ENCODE results near the gene FAM120A. TPM values are rescaled to one million over a fixed set of nuclear protein-coding genes. Genes with fewer than 3 reads are reported as not detected.

Gene FAM120A
- total RNA-seq, 1 donor from 2014 or later, result 107 TPM

GRCh38 chr9:93586290-93587057 is 135.0 kb downstream of the FAM120A start:
- CTCF ChIA-PET, result no interaction called here
- no peak for ATAC-seq (ENCODE audit: low read depth)
- no peaks in the 10 kb centered on the region for H3K36me3 Mint-ChIP-seq (ENCODE audit: low read depth)
- no peaks in the 10 kb centered on the region for H3K27me3 Mint-ChIP-seq
- no peak overlapping the region for H3K27ac Mint-ChIP-seq
- H3K4me1 Mint-ChIP-seq, result peaks cover 23% of the 10 kb centered on the region
- intact Hi-C loops (cut with micrococcal nuclease), result no loop called here
- no peak for DNase-seq
- H3K9me3 Mint-ChIP-seq, result peaks cover 5% of the 10 kb centered on the region
- TF ChIP-seq CTCF (IDR thresholded peaks at IDR 0.05), result no peak
- POLR2A ChIA-PET, result no interaction called here
- no peak overlapping the region for H3K4me3 Mint-ChIP-seq

GRCh38 chr9:93587284-93587650 is 135.8 kb downstream of the FAM120A start:
- Mint-ChIP-seq H3K27ac (no peak overlapping the region), H3K9me3 (peaks cover 5% of the 10 kb centered on the region), H3K36me3 (ENCODE audit: low read depth) (no peaks in the 10 kb centered on the region), H3K27me3 (no peaks in the 10 kb centered on the region), H3K4me3 (no peak overlapping the region), H3K4me1 (peaks cover 28% of the 10 kb centered on the region)
- CTCF ChIA-PET, result no interaction called here
- ATAC-seq (ENCODE audit: low read depth) (no peak), DNase-seq (no peak)
- TF ChIP-seq CTCF (IDR thresholded peaks at IDR 0.05), result no peak
- POLR2A ChIA-PET, result interaction anchor here (0.7 kb wide), 1 partner anchor 9 kb away, joined by 4 read pairs; no protein-coding TSS in a partner anchor
- intact Hi-C loops (cut with micrococcal nuclease), result no loop called here

- TF ChIP-seq CTCF (IDR thresholded peaks at IDR 0.05), result no peak
- Mint-ChIP-seq H3K9me3 (peaks cover 5% of the 10 kb centered on the region), H3K27me3 (no peaks in the 10 kb centered on the region), H3K4me3 (no peak overlapping the region), H3K36me3 (ENCODE audit: low read depth) (no peaks in the 10 kb centered on the region), H3K27ac (no peak overlapping the region), H3K4me1 (peaks cover 25% of the 10 kb centered on the region)
- no peak for DNase-seq
- ATAC-seq (ENCODE audit: low read depth), result no peak
- intact Hi-C loops (cut with micrococcal nuclease), result no loop called here
- ChIA-PET CTCF (no interaction called here), POLR2A (interaction anchor here (0.7 kb wide), 1 partner anchor 9 kb away, joined by 4 read pairs; no protein-coding TSS in a partner anchor)
Measured at GRCh38 chr9:93587651-93588347, 136.3 kb downstream of the FAM120A start.

- intact Hi-C loops (cut with micrococcal nuclease), result no loop called here
- no peak overlapping the region for H3K27ac Mint-ChIP-seq
- no peak overlapping the region for H3K4me3 Mint-ChIP-seq
- TF ChIP-seq CTCF (IDR thresholded peaks at IDR 0.05), result no peak
- no peak for ATAC-seq (ENCODE audit: low read depth)
- POLR2A ChIA-PET, result no interaction called here
- CTCF ChIA-PET, result no interaction called here
- no peak for DNase-seq
- H3K9me3 Mint-ChIP-seq, result peaks cover 5% of the 10 kb centered on the region
- no peaks in the 10 kb centered on the region for H3K27me3 Mint-ChIP-seq
- peaks cover 25% of the 10 kb centered on the region for H3K4me1 Mint-ChIP-seq
- H3K36me3 Mint-ChIP-seq (ENCODE audit: low read depth), result no peaks in the 10 kb centered on the region
Measured at GRCh38 chr9:93588641-93589609, 137.4 kb downstream of the FAM120A start.
